GM23338 (cell line): Measurements from ENCODE around the gene BHLHE23. TPM values are rescaled to one million over a fixed set of nuclear protein-coding genes. Genes with fewer than 3 reads are reported as not detected.

Source experiments
- ATAC-seq: fragments of 200-7000 bp; cut with Tn5 transposase; 3 replicates; pipeline ENCODE4 v1.9.1; 2020
- DNase-seq: peaks from one replicate; pipeline ENCODE4 v3.0.0-alpha.2; 2015; ENCODE audit warnings: low spot score
- H2AFZ ChIP-seq: fragments of 200-600 bp; sonication (generic); 2 replicates; pipeline ENCODE4 v1.8.0; 2016; ENCODE audit warnings: antibody characterized with exemption, mild to moderate bottlenecking, moderate library complexity
- H3F3A ChIP-seq: fragments of 200-600 bp; sonication (generic); replicated peaks from 2 replicates; pipeline ENCODE4 v1.8.0; 2017; ENCODE audit warnings: antibody characterized with exemption, mixed run types, low read depth
- H3K27ac ChIP-seq: fragments of 200-600 bp; sonication (generic); 2 replicates; pipeline ENCODE4 v1.6.1; 2016; ENCODE audit warnings: low read depth
- H3K27me3 ChIP-seq: fragments of 200-600 bp; sonication (generic); 2 replicates; pipeline ENCODE4 v1.8.0; 2016; ENCODE audit warnings: mild to moderate bottlenecking, mixed run types, moderate library complexity; ENCODE audit not compliant: insufficient read depth
- H3K36me3 ChIP-seq: fragments of 200-600 bp; sonication (generic); 2 replicates; pipeline ENCODE4 v1.8.0; 2016; ENCODE audit warnings: mild to moderate bottlenecking; ENCODE audit not compliant: insufficient read depth
- H3K4me1 ChIP-seq: fragments of 200-600 bp; sonication (generic); 2 replicates; pipeline ENCODE4 v1.8.0; 2016; ENCODE audit warnings: mild to moderate bottlenecking, moderate library complexity; ENCODE audit not compliant: insufficient read depth
- H3K4me2 ChIP-seq: fragments of 200-600 bp; sonication (generic); 2 replicates; pipeline ENCODE4 v1.7.1; 2017; ENCODE audit warnings: mixed run types
- H3K4me3 ChIP-seq: fragments of 200-600 bp; sonication (generic); 2 replicates; pipeline ENCODE4 v1.6.1; 2016; ENCODE audit warnings: mixed run types
- H3K79me2 ChIP-seq: fragments of 200-600 bp; sonication (generic); replicated peaks from 2 replicates; pipeline ENCODE4 v1.8.0; 2017; ENCODE audit warnings: mild to moderate bottlenecking; ENCODE audit not compliant: insufficient read depth
- H3K9me2 ChIP-seq: fragments of 200-600 bp; sonication (generic); 2 replicates; pipeline ENCODE4 v1.8.0; 2017; ENCODE audit not compliant: insufficient read depth
- H4K20me1 ChIP-seq: fragments of 200-600 bp; sonication (generic); replicated peaks from 2 replicates; pipeline ENCODE4 v1.8.0; 2017; ENCODE audit warnings: mild to moderate bottlenecking; ENCODE audit not compliant: insufficient read depth
- H3K27ac Mint-ChIP-seq: 2 replicates; pipeline ENCODE4 v1.8.0; 2020; ENCODE audit warnings: inconsistent platforms, mild to moderate bottlenecking, moderate library complexity, mixed read lengths
- H3K27me3 Mint-ChIP-seq: 3 replicates; pipeline ENCODE4 v1.8.0; 2022; ENCODE audit warnings: low read depth, mild to moderate bottlenecking, moderate library complexity, mixed read lengths, inconsistent platforms; ENCODE audit not compliant: insufficient read depth, poor library complexity
- H3K36me3 Mint-ChIP-seq: 3 replicates; pipeline ENCODE4 v1.8.0; 2021; ENCODE audit warnings: low read depth, mild to moderate bottlenecking, inconsistent platforms, moderate library complexity, mixed read lengths
- H3K4me1 Mint-ChIP-seq: 3 replicates; pipeline ENCODE4 v1.8.0; 2020; ENCODE audit warnings: mild to moderate bottlenecking, inconsistent platforms, mixed read lengths
- H3K4me3 Mint-ChIP-seq: 3 replicates; pipeline ENCODE4 v1.8.0; 2021; ENCODE audit warnings: moderate library complexity, mild to moderate bottlenecking, inconsistent platforms, mixed read lengths
- H3K9me3 Mint-ChIP-seq: 3 replicates; pipeline ENCODE4 v1.8.0; 2020; ENCODE audit warnings: moderate library complexity, mild to moderate bottlenecking, inconsistent platforms, mixed read lengths
- CREB1 ChIP-seq: fragments of 250-450 bp; sonication (Bioruptor Pico); IDR thresholded peaks from 2 replicates; pipeline ENCODE4 v1.5.0; 2020; ENCODE audit warnings: low read depth, mild to moderate bottlenecking, moderate library complexity
- ETS1 ChIP-seq: IDR thresholded peaks from 2 replicates; pipeline ENCODE4 v1.6.1; 2016; ENCODE audit warnings: antibody characterized with exemption
- EZH2 ChIP-seq: fragments of 200-600 bp; sonication (generic); IDR thresholded peaks from one replicate; pipeline ENCODE4 v1.8.0; 2017; ENCODE audit warnings: antibody characterized with exemption, mild to moderate bottlenecking, low read depth; ENCODE audit not compliant: unreplicated experiment
- EZH2phosphoT487 ChIP-seq: fragments of 200-600 bp; sonication (generic); IDR thresholded peaks from one replicate; pipeline ENCODE4 v1.8.1; 2018; ENCODE audit warnings: antibody characterized with exemption; ENCODE audit not compliant: unreplicated experiment
- JUNB ChIP-seq: IDR thresholded peaks from one replicate; pipeline ENCODE4 v1.6.1; 2016; ENCODE audit warnings: antibody characterized with exemption; ENCODE audit not compliant: unreplicated experiment
- NANOG ChIP-seq: IDR thresholded peaks from 2 replicates; pipeline ENCODE4 v1.6.1; 2016; ENCODE audit warnings: antibody characterized with exemption, borderline replicate concordance
- POLR2AphosphoS5 ChIP-seq: IDR thresholded peaks from 2 replicates; pipeline ENCODE4 v1.6.1; 2016; ENCODE audit warnings: antibody characterized with exemption, low read depth
- STAT1 ChIP-seq: IDR thresholded peaks from one replicate; pipeline ENCODE4 v1.6.1; 2016; ENCODE audit warnings: antibody characterized with exemption; ENCODE audit not compliant: unreplicated experiment
- ZNF114 ChIP-seq: fragments of 250-450 bp; sonication (Bioruptor Pico); IDR thresholded peaks from 2 replicates; pipeline ENCODE4 v1.5.0; 2020; ENCODE audit warnings: mild to moderate bottlenecking, moderate library complexity
- ZNF331 ChIP-seq: fragments of 250-450 bp; sonication (Bioruptor Pico); IDR thresholded peaks from 2 replicates; pipeline ENCODE4 v1.5.0; 2020; ENCODE audit warnings: low read depth, mild to moderate bottlenecking, moderate library complexity
- polyA plus RNA-seq: library from polyadenylated mRNA; unstranded; fragments of >200 nt; fragmentation: Nextera tagmentation; extraction: Ambion mirVana; gene quantifications from 2 replicates; pipeline ENCODE4 v1.2.1, GENCODE V29; 2016
- total RNA-seq: library from RNA; depleted of rRNA; stranded (reverse); fragments of >200 nt; shearing (Covaris generic); gene quantifications from 2 replicates; pipeline ENCODE4 v1.2.3, GENCODE V29; 2014
- TF ChIP-seq, protein P1 (sequence below), 2 experiments: fragments of 200-600 bp in 1 of 2; sonication (generic) in 1 of 2; conservative IDR thresholded peaks; 2 replicates each; pipeline versions ENCODE4 v1.5.1 to v1.6.1; 2016 to 2017; ENCODE audit warnings: antibody characterized with exemption in 2 of 2, low read depth in 2 of 2, mild to moderate bottlenecking in 2 of 2, moderate library complexity in 1 of 2
- TF ChIP-seq, protein P2 (sequence below): IDR thresholded peaks from one replicate; pipeline ENCODE4 v1.6.1; 2018; ENCODE audit warnings: antibody characterized with exemption; ENCODE audit not compliant: unreplicated experiment
- TF ChIP-seq, protein P3 (sequence below): fragments of 250-450 bp; sonication (Bioruptor Pico); IDR thresholded peaks from 2 replicates; pipeline ENCODE4 v1.5.0; 2020; ENCODE audit warnings: mild to moderate bottlenecking, moderate library complexity

BHLHE23 gene
- total and polyA plus RNA-seq, 2 experiments from 2014 or later = 0.52 to 5.0 TPM

DNA sequence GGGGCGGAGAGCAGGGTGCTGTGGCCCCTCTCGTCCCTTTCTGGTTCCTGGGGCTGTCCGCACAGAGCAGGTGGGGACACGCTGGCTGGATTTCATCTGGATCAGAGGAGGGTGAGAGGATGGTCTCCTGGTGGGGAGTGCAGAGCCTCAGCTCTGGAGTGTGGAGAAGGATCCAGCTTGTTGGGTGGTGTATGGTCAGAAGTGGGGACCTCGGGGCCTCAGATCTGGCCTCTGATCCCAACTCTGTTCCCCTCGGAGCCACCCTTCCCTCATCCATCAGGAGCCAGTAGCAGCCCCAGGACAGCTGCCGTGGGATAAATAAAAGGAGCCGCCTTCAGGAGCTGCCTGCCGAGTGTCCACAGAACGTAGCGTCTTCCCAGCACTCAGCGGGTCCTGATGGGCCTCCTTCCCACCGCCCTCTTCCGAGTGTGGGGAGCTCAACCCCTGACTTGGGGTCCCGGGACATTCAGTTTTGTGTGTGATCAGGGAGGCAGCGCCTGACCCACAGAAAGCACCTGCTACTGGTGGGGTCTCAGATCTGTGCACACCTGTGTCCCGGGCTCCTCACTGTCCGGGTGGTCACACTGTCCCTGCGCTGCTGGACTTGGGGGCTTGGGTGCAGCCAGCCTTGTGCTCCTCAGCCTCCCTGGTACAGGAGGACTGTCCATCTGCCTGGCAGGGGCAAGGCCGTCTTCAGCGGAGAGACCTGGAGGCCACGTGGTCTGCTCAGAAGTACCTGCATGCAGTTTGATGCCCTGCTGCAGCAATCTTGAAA, 25.4 kb upstream of the BHLHE23 start:
- Mint-ChIP-seq H3K4me1 (peaks cover 60% of the 10 kb centered on the region), H3K36me3 (no peaks in the 10 kb centered on the region), H3K4me3 (peak overlapping the region; percentile 48; the same call in 1 of the 3 replicates), H3K27me3 (peaks cover 47% of the 10 kb centered on the region), H3K27ac (peak overlapping the region; percentile 85; the same call in 1 of the 2 replicates), H3K9me3 (peaks cover 3% of the 10 kb centered on the region; the same call in 1 of the 3 replicates)
- H3F3A ChIP-seq = peaks cover 47% of the 10 kb centered on the region
- H3K36me3 ChIP-seq = no peaks in the 10 kb centered on the region
- H3K79me2 ChIP-seq = no peaks in the 10 kb centered on the region
- peak overlapping the region; percentile 72 for H3K4me2 ChIP-seq
- TF ChIP-seq CREB1 (no peak), ZNF114 (CRISPR knock-in tag) (no peak), EZH2phosphoT487 (no peak), POLR2AphosphoS5 (no peak), EZH2 (no peak), NANOG (no peak), JUNB (no peak), ETS1 (no peak), ZNF331 (no peak), STAT1 (no peak)
- TF ChIP-seq, protein P1, sequence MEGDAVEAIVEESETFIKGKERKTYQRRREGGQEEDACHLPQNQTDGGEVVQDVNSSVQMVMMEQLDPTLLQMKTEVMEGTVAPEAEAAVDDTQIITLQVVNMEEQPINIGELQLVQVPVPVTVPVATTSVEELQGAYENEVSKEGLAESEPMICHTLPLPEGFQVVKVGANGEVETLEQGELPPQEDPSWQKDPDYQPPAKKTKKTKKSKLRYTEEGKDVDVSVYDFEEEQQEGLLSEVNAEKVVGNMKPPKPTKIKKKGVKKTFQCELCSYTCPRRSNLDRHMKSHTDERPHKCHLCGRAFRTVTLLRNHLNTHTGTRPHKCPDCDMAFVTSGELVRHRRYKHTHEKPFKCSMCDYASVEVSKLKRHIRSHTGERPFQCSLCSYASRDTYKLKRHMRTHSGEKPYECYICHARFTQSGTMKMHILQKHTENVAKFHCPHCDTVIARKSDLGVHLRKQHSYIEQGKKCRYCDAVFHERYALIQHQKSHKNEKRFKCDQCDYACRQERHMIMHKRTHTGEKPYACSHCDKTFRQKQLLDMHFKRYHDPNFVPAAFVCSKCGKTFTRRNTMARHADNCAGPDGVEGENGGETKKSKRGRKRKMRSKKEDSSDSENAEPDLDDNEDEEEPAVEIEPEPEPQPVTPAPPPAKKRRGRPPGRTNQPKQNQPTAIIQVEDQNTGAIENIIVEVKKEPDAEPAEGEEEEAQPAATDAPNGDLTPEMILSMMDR (conservative IDR thresholded peaks at IDR 0.05; ENCODE audit: low read depth in 2 of 2) = no peak
- TF ChIP-seq, protein P2, sequence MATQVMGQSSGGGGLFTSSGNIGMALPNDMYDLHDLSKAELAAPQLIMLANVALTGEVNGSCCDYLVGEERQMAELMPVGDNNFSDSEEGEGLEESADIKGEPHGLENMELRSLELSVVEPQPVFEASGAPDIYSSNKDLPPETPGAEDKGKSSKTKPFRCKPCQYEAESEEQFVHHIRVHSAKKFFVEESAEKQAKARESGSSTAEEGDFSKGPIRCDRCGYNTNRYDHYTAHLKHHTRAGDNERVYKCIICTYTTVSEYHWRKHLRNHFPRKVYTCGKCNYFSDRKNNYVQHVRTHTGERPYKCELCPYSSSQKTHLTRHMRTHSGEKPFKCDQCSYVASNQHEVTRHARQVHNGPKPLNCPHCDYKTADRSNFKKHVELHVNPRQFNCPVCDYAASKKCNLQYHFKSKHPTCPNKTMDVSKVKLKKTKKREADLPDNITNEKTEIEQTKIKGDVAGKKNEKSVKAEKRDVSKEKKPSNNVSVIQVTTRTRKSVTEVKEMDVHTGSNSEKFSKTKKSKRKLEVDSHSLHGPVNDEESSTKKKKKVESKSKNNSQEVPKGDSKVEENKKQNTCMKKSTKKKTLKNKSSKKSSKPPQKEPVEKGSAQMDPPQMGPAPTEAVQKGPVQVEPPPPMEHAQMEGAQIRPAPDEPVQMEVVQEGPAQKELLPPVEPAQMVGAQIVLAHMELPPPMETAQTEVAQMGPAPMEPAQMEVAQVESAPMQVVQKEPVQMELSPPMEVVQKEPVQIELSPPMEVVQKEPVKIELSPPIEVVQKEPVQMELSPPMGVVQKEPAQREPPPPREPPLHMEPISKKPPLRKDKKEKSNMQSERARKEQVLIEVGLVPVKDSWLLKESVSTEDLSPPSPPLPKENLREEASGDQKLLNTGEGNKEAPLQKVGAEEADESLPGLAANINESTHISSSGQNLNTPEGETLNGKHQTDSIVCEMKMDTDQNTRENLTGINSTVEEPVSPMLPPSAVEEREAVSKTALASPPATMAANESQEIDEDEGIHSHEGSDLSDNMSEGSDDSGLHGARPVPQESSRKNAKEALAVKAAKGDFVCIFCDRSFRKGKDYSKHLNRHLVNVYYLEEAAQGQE = no peak
- TF ChIP-seq, protein P3, sequence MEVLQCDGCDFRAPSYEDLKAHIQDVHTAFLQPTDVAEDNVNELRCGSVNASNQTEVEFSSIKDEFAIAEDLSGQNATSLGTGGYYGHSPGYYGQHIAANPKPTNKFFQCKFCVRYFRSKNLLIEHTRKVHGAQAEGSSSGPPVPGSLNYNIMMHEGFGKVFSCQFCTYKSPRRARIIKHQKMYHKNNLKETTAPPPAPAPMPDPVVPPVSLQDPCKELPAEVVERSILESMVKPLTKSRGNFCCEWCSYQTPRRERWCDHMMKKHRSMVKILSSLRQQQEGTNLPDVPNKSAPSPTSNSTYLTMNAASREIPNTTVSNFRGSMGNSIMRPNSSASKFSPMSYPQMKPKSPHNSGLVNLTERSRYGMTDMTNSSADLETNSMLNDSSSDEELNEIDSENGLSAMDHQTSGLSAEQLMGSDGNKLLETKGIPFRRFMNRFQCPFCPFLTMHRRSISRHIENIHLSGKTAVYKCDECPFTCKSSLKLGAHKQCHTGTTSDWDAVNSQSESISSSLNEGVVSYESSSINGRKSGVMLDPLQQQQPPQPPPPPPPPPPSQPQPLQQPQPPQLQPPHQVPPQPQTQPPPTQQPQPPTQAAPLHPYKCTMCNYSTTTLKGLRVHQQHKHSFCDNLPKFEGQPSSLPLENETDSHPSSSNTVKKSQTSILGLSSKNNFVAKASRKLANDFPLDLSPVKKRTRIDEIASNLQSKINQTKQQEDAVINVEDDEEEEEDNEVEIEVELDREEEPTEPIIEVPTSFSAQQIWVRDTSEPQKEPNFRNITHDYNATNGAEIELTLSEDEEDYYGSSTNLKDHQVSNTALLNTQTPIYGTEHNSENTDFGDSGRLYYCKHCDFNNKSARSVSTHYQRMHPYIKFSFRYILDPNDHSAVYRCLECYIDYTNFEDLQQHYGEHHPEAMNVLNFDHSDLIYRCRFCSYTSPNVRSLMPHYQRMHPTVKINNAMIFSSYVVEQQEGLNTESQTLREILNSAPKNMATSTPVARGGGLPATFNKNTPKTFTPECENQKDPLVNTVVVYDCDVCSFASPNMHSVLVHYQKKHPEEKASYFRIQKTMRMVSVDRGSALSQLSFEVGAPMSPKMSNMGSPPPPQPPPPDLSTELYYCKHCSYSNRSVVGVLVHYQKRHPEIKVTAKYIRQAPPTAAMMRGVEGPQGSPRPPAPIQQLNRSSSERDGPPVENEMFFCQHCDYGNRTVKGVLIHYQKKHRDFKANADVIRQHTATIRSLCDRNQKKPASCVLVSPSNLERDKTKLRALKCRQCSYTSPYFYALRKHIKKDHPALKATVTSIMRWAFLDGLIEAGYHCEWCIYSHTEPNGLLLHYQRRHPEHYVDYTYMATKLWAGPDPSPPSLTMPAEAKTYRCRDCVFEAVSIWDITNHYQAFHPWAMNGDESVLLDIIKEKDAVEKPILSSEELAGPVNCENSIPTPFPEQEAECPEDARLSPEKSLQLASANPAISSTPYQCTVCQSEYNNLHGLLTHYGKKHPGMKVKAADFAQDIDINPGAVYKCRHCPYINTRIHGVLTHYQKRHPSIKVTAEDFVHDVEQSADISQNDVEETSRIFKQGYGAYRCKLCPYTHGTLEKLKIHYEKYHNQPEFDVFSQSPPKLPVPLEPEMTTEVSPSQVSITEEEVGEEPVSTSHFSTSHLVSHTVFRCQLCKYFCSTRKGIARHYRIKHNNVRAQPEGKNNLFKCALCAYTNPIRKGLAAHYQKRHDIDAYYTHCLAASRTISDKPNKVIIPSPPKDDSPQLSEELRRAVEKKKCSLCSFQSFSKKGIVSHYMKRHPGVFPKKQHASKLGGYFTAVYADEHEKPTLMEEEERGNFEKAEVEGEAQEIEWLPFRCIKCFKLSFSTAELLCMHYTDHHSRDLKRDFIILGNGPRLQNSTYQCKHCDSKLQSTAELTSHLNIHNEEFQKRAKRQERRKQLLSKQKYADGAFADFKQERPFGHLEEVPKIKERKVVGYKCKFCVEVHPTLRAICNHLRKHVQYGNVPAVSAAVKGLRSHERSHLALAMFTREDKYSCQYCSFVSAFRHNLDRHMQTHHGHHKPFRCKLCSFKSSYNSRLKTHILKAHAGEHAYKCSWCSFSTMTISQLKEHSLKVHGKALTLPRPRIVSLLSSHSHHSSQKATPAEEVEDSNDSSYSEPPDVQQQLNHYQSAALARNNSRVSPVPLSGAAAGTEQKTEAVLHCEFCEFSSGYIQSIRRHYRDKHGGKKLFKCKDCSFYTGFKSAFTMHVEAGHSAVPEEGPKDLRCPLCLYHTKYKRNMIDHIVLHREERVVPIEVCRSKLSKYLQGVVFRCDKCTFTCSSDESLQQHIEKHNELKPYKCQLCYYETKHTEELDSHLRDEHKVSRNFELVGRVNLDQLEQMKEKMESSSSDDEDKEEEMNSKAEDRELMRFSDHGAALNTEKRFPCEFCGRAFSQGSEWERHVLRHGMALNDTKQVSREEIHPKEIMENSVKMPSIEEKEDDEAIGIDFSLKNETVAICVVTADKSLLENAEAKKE = no peak
- H3K9me2 ChIP-seq = no peaks in the 10 kb centered on the region
- H3K27ac ChIP-seq = peak overlapping the region; percentile 93
- H3K4me1 ChIP-seq = peaks cover 55% of the 10 kb centered on the region
- DNase-seq = peak; percentile 14
- no peak overlapping the region for H3K4me3 ChIP-seq
- H4K20me1 ChIP-seq = no peaks in the 10 kb centered on the region
- H3K27me3 ChIP-seq = peaks cover 6% of the 10 kb centered on the region; the same call in 1 of the 2 replicates
- no peak overlapping the region for H2AFZ ChIP-seq
- ATAC-seq = no peak
